Hepatocyte (in vitro differentiated cells): ENCODE measurements around the gene PRCD. TPM values are rescaled to one million over a fixed set of nuclear protein-coding genes. Genes with fewer than 3 reads are reported as not detected.

Experiments
- DNase-seq: peaks from one replicate; pipeline ENCODE4 v3.0.0-alpha.2; 2016; ENCODE audit warnings: low spot score
- H2AFZ ChIP-seq: fragments of 200-600 bp; sonication (generic); 2 replicates; pipeline ENCODE4 v1.6.0; 2016; ENCODE audit warnings: antibody characterized with exemption, mild to moderate bottlenecking
- H3K27ac ChIP-seq: fragments of 200-600 bp; sonication (generic); 2 replicates; pipeline ENCODE4 v1.5.1; 2016; ENCODE audit warnings: mild to moderate bottlenecking
- H3K27me3 ChIP-seq: fragments of 200-600 bp; sonication (generic); 2 replicates; pipeline ENCODE4 v1.6.1; 2016
- H3K36me3 ChIP-seq: fragments of 200-600 bp; sonication (generic); replicated peaks from 2 replicates; pipeline ENCODE4 v1.5.1; 2016; ENCODE audit warnings: low read depth; ENCODE audit not compliant: insufficient read depth
- H3K4me1 ChIP-seq: fragments of 200-600 bp; sonication (generic); 2 replicates; pipeline ENCODE4 v1.5.1; 2016; ENCODE audit warnings: mild to moderate bottlenecking, moderate library complexity; ENCODE audit not compliant: insufficient read depth
- H3K4me2 ChIP-seq: fragments of 200-600 bp; sonication (generic); 2 replicates; pipeline ENCODE4 v1.6.0; 2016
- H3K4me3 ChIP-seq: fragments of 200-600 bp; sonication (generic); 2 replicates; pipeline ENCODE4 v1.5.1; 2016; ENCODE audit warnings: mild to moderate bottlenecking
- H3K79me2 ChIP-seq: fragments of 200-600 bp; sonication (generic); 2 replicates; pipeline ENCODE4 v1.6.0; 2017; ENCODE audit warnings: mild to moderate bottlenecking
- H3K9me2 ChIP-seq: fragments of 200-600 bp; sonication (generic); replicated peaks from 2 replicates; pipeline ENCODE4 v1.6.0; 2017; ENCODE audit warnings: mild to moderate bottlenecking; ENCODE audit not compliant: insufficient read depth
- H3K9me3 ChIP-seq: fragments of 200-600 bp; sonication (generic); 2 replicates; pipeline ENCODE4 v1.5.1; 2016; ENCODE audit warnings: low read depth, mild to moderate bottlenecking
- H4K20me1 ChIP-seq: fragments of 200-600 bp; sonication (generic); 2 replicates; pipeline ENCODE4 v1.6.0; 2016; ENCODE audit warnings: mild to moderate bottlenecking; ENCODE audit not compliant: insufficient read depth, poor library complexity, severe bottlenecking
- CTCF ChIP-seq: fragments of 200-600 bp; sonication (generic); IDR thresholded peaks from 2 replicates; pipeline ENCODE4 v1.5.1; 2016; ENCODE audit warnings: antibody characterized with exemption, mild to moderate bottlenecking; ENCODE audit not compliant: poor library complexity
- EZH2 ChIP-seq: fragments of 200-600 bp; sonication (generic); IDR thresholded peaks from 2 replicates; pipeline ENCODE4 v1.6.1; 2016; ENCODE audit warnings: antibody characterized with exemption, mild to moderate bottlenecking, borderline replicate concordance
- EZH2phosphoT487 ChIP-seq: fragments of 200-600 bp; sonication (generic); IDR thresholded peaks from one replicate; pipeline ENCODE4 v1.6.1; 2018; ENCODE audit warnings: antibody characterized with exemption, mild to moderate bottlenecking, low read depth, moderate library complexity; ENCODE audit not compliant: unreplicated experiment, severe bottlenecking
- WGBS: methylation state at CpG from one replicate; pipeline ENCODE4 v1.1.6; 2016; ENCODE audit warnings: low lambda C conversion rate; ENCODE audit errors: missing lambda C conversion rate; 5-methylcytosine and 5-hydroxymethylcytosine counted together
- polyA plus RNA-seq: library from polyadenylated mRNA; unstranded; fragments of >200 nt; fragmentation: Nextera tagmentation; extraction: Ambion mirVana; gene quantifications from 2 replicates; pipeline ENCODE4 v1.2.1, GENCODE V29; 2016
- total RNA-seq: library from RNA; depleted of rRNA; stranded (reverse); fragments of >200 nt; gene quantifications from 2 replicates; pipeline ENCODE4 v1.2.3, GENCODE V29; 2014

The PRCD gene
- total and polyA plus RNA-seq, 2 experiments from 2014 or later, result 2.0 to 10.2 TPM

GRCh38 chr17:76495663-76496400, 44.0 kb upstream of the PRCD start:
- H3K4me1 ChIP-seq, result peaks cover 41% of the 10 kb centered on the region
- no peak overlapping the region for H3K27ac ChIP-seq
- no peaks in the 10 kb centered on the region for H3K27me3 ChIP-seq

GRCh38 chr17:76496464-76496863, 43.4 kb upstream of the PRCD start:
- no peak for DNase-seq
- H3K9me3 ChIP-seq, result no peaks in the 10 kb centered on the region
- H3K4me3 ChIP-seq, result no peak overlapping the region
- H3K4me2 ChIP-seq, result no peak overlapping the region
- H3K79me2 ChIP-seq, result peaks cover 11% of the 10 kb centered on the region
- no peaks in the 10 kb centered on the region for H3K36me3 ChIP-seq
- 92% methylated on average over 6 of the region's 6 CpGs for WGBS
- peaks cover 41% of the 10 kb centered on the region for H3K4me1 ChIP-seq
- H4K20me1 ChIP-seq, result no peaks in the 10 kb centered on the region
- H3K27ac ChIP-seq, result no peak overlapping the region
- TF ChIP-seq CTCF (no peak), EZH2 (no peak), EZH2phosphoT487 (no peak)
- no peaks in the 10 kb centered on the region for H3K27me3 ChIP-seq
- H3K9me2 ChIP-seq, result no peaks in the 10 kb centered on the region
- H2AFZ ChIP-seq, result no peak overlapping the region

More at GRCh38 chr17:76495663-76496400, 44.0 kb upstream of the PRCD start:
- Histone ChIP-seq H3K36me3 (no peaks in the 10 kb centered on the region), H3K9me2 (no peaks in the 10 kb centered on the region), H2AFZ (no peak overlapping the region), H3K9me3 (no peaks in the 10 kb centered on the region), H3K4me3 (no peak overlapping the region), H3K79me2 (peaks cover 10% of the 10 kb centered on the region), H3K4me2 (no peak overlapping the region), H4K20me1 (no peaks in the 10 kb centered on the region)
- 70% methylated on average over 15 of the region's 16 CpGs for WGBS
- TF ChIP-seq EZH2phosphoT487, result no peak
- TF ChIP-seq CTCF, result no peak
- TF ChIP-seq EZH2, result no peak
- DNase-seq, result no peak

GRCh38 chr17:76497699-76497978, 42.2 kb upstream of the PRCD start:
- Histone ChIP-seq H3K36me3 (no peaks in the 10 kb centered on the region), H3K27ac (peak overlapping the region; percentile 51), H3K4me1 (peaks cover 39% of the 10 kb centered on the region), H3K4me2 (peak overlapping the region; percentile 18), H3K79me2 (peaks cover 11% of the 10 kb centered on the region), H3K9me2 (no peaks in the 10 kb centered on the region), H4K20me1 (no peaks in the 10 kb centered on the region), H3K27me3 (no peaks in the 10 kb centered on the region), H2AFZ (no peak overlapping the region), H3K4me3 (no peak overlapping the region), H3K9me3 (no peaks in the 10 kb centered on the region)
- no peak for DNase-seq
- no peak for TF ChIP-seq CTCF
- no peak for TF ChIP-seq EZH2
- TF ChIP-seq EZH2phosphoT487, result no peak
- WGBS, result 78% methylated on average over 2 of the region's 2 CpGs
